GM12878 (cell line): Measurements from ENCODE around the gene SERPINA6.

Experiments used
- EZH2 ChIP-seq: IDR thresholded peaks from 2 replicates; pipeline ENCODE4 v1.6.1; 2012; ENCODE audit warnings: low read depth, mild to moderate bottlenecking, control low read depth, inconsistent platforms, low read length, borderline replicate concordance; ENCODE audit not compliant: control insufficient read depth
- NFYB ChIP-seq: IDR thresholded peaks from 2 replicates; pipeline ENCODE4 v1.6.1; 2011; ENCODE audit warnings: low read depth, mild to moderate bottlenecking, low read length, improper control_type of control experiment, moderate library complexity; ENCODE audit not compliant: insufficient read depth
- POLR2AphosphoS5 ChIP-seq: IDR thresholded peaks from 2 replicates; pipeline ENCODE4 v1.6.1; 2011; ENCODE audit warnings: mild to moderate bottlenecking, low read length, inconsistent platforms

GRCh38 chr14:94269156-94269555 lies 54.0 kb downstream of the SERPINA6 start:
- TF ChIP-seq POLR2AphosphoS5 = no peak
- TF ChIP-seq NFYB = no peak
- no peak for TF ChIP-seq EZH2
